ENCODE data around the gene STIP1. TPM values are rescaled to one million over a fixed set of nuclear protein-coding genes. Genes with fewer than 3 reads are reported as not detected.
A peak's percentile ranks its signal among the peaks of the same experiment; 100 is the strongest.

STIP1 gene
- total RNA-seq, 2 donors from 2014 or later = 230 to 257 TPM

DNA sequence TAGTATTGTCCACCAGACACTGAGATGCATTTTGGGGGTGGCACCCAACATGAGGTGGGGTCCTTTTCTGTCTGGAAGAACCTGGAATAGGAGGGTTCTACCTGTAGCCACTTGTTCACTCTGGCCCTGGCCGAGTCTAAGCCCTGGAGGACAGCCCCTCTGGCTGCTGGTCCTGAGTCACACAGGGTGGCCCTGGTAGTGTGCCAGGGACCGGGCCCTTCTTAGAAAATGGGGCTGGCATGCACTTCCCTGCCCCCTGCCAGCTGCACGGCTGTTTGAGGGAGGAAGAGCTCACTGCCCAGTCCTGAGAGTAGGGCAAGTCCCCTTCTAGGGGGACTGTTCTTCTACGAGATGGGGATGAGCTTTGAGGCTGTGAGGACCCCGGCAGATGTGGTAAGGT is 67.5 kb downstream of the STIP1 start:
- H3K4me1 Mint-ChIP-seq = peaks cover 21% of the 10 kb centered on the region
- H3K27me3 Mint-ChIP-seq (ENCODE audit: insufficient read depth) = no peaks in the 10 kb centered on the region
- H3K27ac Mint-ChIP-seq = peak overlapping the region; percentile 38
- Histone ChIP-seq H3K4me3 (ENCODE audit: low read length) (no peak overlapping the region), H3K9me3 (ENCODE audit: control insufficient read depth, low read length) (no peaks in the 10 kb centered on the region), H3K9ac (ENCODE audit: extremely low read depth, low read length, poor library complexity, severe bottlenecking) (no peak overlapping the region), H3K27me3 (ENCODE audit: control insufficient read depth, insufficient read depth, low read length, poor library complexity, severe bottlenecking) (no peaks in the 10 kb centered on the region), H3K4me1 (ENCODE audit: control insufficient read depth, insufficient read depth, low read length) (peaks cover 9% of the 10 kb centered on the region), H3K36me3 (ENCODE audit: control insufficient read depth, insufficient read depth, low read length) (peaks cover 37% of the 10 kb centered on the region), H3K27ac (ENCODE audit: low read depth, low read length) (no peak overlapping the region)
- 93 to 100% methylated on average over 4 to 5 of the region's 5 CpGs for WGBS, 2 experiments (ENCODE audit: insufficient coverage in 1 of 2, insufficient read length in 1 of 2)
- H3K9me3 Mint-ChIP-seq = no peaks in the 10 kb centered on the region
- TF ChIP-seq, protein P1, sequence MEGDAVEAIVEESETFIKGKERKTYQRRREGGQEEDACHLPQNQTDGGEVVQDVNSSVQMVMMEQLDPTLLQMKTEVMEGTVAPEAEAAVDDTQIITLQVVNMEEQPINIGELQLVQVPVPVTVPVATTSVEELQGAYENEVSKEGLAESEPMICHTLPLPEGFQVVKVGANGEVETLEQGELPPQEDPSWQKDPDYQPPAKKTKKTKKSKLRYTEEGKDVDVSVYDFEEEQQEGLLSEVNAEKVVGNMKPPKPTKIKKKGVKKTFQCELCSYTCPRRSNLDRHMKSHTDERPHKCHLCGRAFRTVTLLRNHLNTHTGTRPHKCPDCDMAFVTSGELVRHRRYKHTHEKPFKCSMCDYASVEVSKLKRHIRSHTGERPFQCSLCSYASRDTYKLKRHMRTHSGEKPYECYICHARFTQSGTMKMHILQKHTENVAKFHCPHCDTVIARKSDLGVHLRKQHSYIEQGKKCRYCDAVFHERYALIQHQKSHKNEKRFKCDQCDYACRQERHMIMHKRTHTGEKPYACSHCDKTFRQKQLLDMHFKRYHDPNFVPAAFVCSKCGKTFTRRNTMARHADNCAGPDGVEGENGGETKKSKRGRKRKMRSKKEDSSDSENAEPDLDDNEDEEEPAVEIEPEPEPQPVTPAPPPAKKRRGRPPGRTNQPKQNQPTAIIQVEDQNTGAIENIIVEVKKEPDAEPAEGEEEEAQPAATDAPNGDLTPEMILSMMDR (conservative IDR thresholded peaks at IDR 0.05) = no peak
- H3K4me3 Mint-ChIP-seq = peak overlapping the region; percentile 86
- H3K36me3 Mint-ChIP-seq (ENCODE audit: low read depth) = peaks cover 22% of the 10 kb centered on the region
- DNase-seq = no peak

Other genes with a start within 250 kb of the STIP1 start
- gene NAA40, start 247.2 kb upstream of the STIP1 start, total RNA-seq = 10 to 100 TPM; 47.2 to 53.5 TPM
- 100 to 1,000 TPM; 258 to 298 TPM for gene COX8A, start 211.6 kb upstream of the STIP1 start, total RNA-seq
- gene OTUB1, start 199.7 kb upstream of the STIP1 start, total RNA-seq = 10 to 100 TPM; 87.7 to 95.1 TPM
- not detected for gene FLRT1, start 150.2 kb upstream of the STIP1 start, total RNA-seq
- 10 to 100 TPM; 23.0 to 41.9 TPM for gene MACROD1, start 20.1 kb upstream of the STIP1 start, total RNA-seq
- 1 to 10 TPM; 4.2 to 5.3 TPM for gene FERMT3, start 20.6 kb downstream of the STIP1 start, total RNA-seq
- 10 to 100 TPM; 45.6 to 60.4 TPM for gene TRPT1, start 40.0 kb downstream of the STIP1 start, total RNA-seq
- 10 to 100 TPM; 54.4 to 55.9 TPM for gene NUDT22, start 40.1 kb downstream of the STIP1 start, total RNA-seq
- 10 to 100 TPM; 20.3 to 22.9 TPM for gene DNAJC4, start 44.4 kb downstream of the STIP1 start, total RNA-seq
- gene VEGFB, start 48.4 kb downstream of the STIP1 start, total RNA-seq = 10 to 100 TPM; 58.9 to 78.4 TPM
- 10 to 100 TPM; 44.6 to 53.7 TPM for gene FKBP2, start 54.9 kb downstream of the STIP1 start, total RNA-seq
- 100 to 1,000 TPM; 228 to 265 TPM for gene PPP1R14B, start 60.8 kb downstream of the STIP1 start, total RNA-seq
- gene PLCB3, start 65.4 kb downstream of the STIP1 start, total RNA-seq = 10 to 100 TPM; 75.0 to 83.2 TPM
- gene BAD, start 98.5 kb downstream of the STIP1 start, total RNA-seq = 10 to 100 TPM; 42.3 to 48.2 TPM
- gene GPR137, start 99.7 kb downstream of the STIP1 start, total RNA-seq = 10 to 100 TPM; 57.7 to 58.4 TPM
- not detected for gene KCNK4, start 105.1 kb downstream of the STIP1 start, total RNA-seq
- not detected for gene CATSPERZ, start 114.2 kb downstream of the STIP1 start, total RNA-seq
- gene ESRRA, start 119.4 kb downstream of the STIP1 start, total RNA-seq = 10 to 100 TPM; 22.8 to 34.5 TPM
- 100 to 1,000 TPM; 265 to 352 TPM for gene TRMT112, start 131.4 kb downstream of the STIP1 start, total RNA-seq
- gene PRDX5, start 131.9 kb downstream of the STIP1 start, total RNA-seq = 100 to 1,000 TPM; 235 to 289 TPM
- gene CCDC88B, start 154.0 kb downstream of the STIP1 start, total RNA-seq = 10 to 100 TPM; 14.2 to 15.2 TPM
- 10 to 100 TPM; 13.5 to 14.5 TPM for gene RPS6KA4, start 173.0 kb downstream of the STIP1 start, total RNA-seq

All from endodermal cell (in vitro differentiated cells).